ENCODE data around the gene LMCD1.

Gene LMCD1

GRCh38 chr3:8485141-8485870 is 16.3 kb upstream of the LMCD1 start:
- TF ChIP-seq, protein P1, sequence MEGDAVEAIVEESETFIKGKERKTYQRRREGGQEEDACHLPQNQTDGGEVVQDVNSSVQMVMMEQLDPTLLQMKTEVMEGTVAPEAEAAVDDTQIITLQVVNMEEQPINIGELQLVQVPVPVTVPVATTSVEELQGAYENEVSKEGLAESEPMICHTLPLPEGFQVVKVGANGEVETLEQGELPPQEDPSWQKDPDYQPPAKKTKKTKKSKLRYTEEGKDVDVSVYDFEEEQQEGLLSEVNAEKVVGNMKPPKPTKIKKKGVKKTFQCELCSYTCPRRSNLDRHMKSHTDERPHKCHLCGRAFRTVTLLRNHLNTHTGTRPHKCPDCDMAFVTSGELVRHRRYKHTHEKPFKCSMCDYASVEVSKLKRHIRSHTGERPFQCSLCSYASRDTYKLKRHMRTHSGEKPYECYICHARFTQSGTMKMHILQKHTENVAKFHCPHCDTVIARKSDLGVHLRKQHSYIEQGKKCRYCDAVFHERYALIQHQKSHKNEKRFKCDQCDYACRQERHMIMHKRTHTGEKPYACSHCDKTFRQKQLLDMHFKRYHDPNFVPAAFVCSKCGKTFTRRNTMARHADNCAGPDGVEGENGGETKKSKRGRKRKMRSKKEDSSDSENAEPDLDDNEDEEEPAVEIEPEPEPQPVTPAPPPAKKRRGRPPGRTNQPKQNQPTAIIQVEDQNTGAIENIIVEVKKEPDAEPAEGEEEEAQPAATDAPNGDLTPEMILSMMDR (IDR thresholded peaks at IDR 0.05; ENCODE audit: insufficient read depth, low read length, missing control alignments) = no peak
- ChIA-PET POLR2A (no interaction called here), CTCF (interaction anchor here (1.9 kb wide), 1 partner anchor 41 kb away, joined by 5 read pairs; no protein-coding TSS in a partner anchor)
- no peak for DNase-seq (ENCODE audit: low read depth, low spot score)
- H3K4me3 ChIP-seq (ENCODE audit: low read depth, low read length) = no peak overlapping the region

DNA sequence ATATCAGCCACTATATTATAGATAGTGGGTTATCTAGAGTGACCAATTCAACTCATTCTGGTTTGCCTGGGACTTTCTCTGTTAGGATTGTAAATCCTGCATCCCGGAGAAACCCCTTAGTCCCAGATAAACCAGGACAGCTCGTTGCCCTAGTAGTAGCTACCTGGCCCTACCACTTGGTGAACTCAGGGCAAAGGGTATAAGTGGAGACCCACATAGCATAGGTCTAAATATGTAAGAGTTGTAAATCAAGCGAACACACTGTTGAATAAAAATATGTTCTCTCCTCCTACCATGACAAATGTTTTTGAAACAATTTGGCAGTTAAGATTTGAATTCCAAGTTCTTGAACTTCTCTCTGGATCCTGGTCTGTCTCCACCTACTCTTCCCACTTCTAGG is 15.7 kb upstream of the LMCD1 start:
- ChIA-PET CTCF (interaction anchor here (1.9 kb wide), 1 partner anchor 42 kb away, joined by 5 read pairs; no protein-coding TSS in a partner anchor), POLR2A (no interaction called here)

GRCh38 chr3:8486434-8486833 is 15.2 kb upstream of the LMCD1 start:
- TF ChIP-seq, protein P1 (IDR thresholded peaks at IDR 0.05; ENCODE audit: insufficient read depth, low read length, missing control alignments) = no peak
- CTCF ChIA-PET = no interaction called here
- POLR2A ChIA-PET = no interaction called here
- DNase-seq (ENCODE audit: low read depth, low spot score) = no peak
- H3K4me3 ChIP-seq (ENCODE audit: low read depth, low read length) = no peak overlapping the region

More for the DNA sequence above, 15.7 kb upstream of the LMCD1 start:
- TF ChIP-seq, protein P1 (IDR thresholded peaks at IDR 0.05; ENCODE audit: insufficient read depth, low read length, missing control alignments) = no peak
- DNase-seq (ENCODE audit: low read depth, low spot score) = no peak
- no peak overlapping the region for H3K4me3 ChIP-seq (ENCODE audit: low read depth, low read length)

DNA sequence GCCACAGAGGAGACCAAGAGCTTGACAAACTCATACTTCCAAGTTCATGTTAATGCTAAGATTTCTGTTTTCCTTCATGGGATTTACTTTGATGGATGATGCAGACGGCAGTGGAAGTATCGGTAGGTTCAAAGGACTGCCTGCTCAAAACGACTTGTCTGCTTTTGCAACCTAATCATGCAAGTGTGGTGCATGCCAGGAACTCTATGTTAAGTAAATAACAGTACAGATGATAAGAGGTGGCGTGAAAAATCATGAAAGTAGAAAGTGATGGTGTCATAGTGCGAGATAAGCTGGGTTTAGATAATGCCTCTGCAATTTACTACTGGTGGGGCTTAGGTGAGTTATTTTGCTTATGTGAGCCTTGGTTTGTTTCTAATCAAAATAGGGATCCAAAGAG is 14.7 kb upstream of the LMCD1 start:
- ChIA-PET CTCF (no interaction called here), POLR2A (no interaction called here)
- no peak for DNase-seq (ENCODE audit: low read depth, low spot score)
- TF ChIP-seq, protein P1 (IDR thresholded peaks at IDR 0.05; ENCODE audit: insufficient read depth, low read length, missing control alignments) = no peak
- no peak overlapping the region for H3K4me3 ChIP-seq (ENCODE audit: low read depth, low read length)

DNA sequence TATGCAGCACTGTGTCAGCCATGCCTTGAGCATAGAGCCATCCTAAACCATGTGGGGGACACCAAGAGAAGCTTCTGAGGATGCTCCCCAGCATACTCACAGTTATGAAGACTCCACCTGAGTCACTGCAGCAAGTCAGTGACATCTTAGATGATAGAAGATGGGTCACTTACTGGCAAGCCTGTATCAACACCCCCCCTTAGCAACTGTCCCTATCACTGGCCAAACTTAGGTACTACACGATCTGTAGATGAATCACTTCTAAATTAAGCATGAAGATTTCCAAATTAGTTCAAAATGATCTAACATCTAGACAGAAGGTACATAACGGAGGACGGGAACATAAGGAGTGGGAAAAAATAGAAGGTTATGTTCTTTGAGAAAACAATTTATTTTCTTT is 13.2 kb upstream of the LMCD1 start:
- no peak overlapping the region for H3K4me3 ChIP-seq (ENCODE audit: low read depth, low read length)
- DNase-seq (ENCODE audit: low read depth, low spot score) = no peak
- TF ChIP-seq, protein P1 (IDR thresholded peaks at IDR 0.05; ENCODE audit: insufficient read depth, low read length, missing control alignments) = no peak
- ChIA-PET POLR2A (no interaction called here), CTCF (interaction anchor here (0.8 to 2.9 kb wide), 6 partner anchors 8 to 134 kb away, joined by 3 to 9 read pairs (median 4); partner anchors contain the start of gene LMCD1)

DNA sequence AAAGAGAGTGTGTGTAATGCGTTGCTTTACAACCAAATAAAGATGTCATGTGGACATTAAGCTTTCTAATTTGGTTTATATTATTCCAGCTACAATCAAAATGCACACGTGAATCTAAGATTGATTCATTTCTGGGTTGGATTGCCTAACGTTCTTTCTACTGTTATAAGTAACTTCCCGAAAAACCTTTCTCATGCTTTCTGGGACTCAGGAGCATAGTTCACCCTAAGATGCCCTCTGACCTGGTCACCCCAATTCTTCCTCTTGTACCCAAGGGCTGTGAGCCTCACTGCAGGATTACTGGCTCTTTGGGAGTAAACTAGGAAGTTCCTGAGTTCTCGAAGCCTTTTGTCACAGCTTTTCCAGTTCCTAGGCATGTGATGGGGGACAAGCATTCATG is 12.7 kb upstream of the LMCD1 start:
- POLR2A ChIA-PET = interaction anchor here (1.6 kb wide), 1 partner anchor 44 kb away, joined by 9 read pairs; no protein-coding TSS in a partner anchor
- CTCF ChIA-PET = interaction anchor here (0.8 to 2.9 kb wide), 6 partner anchors 9 to 134 kb away, joined by 3 to 9 read pairs (median 4); partner anchors contain the start of gene LMCD1
- TF ChIP-seq, protein P1 (IDR thresholded peaks at IDR 0.05; ENCODE audit: insufficient read depth, low read length, missing control alignments) = no peak
- H3K4me3 ChIP-seq (ENCODE audit: low read depth, low read length) = no peak overlapping the region
- no peak for DNase-seq (ENCODE audit: low read depth, low spot score)

All from AG04449 (cell line).